ENCODE measurements around the gene CDKN3. TPM values are rescaled to one million over a fixed set of nuclear protein-coding genes. Genes with fewer than 3 reads are reported as not detected.
A peak's percentile ranks its signal among the peaks of the same experiment; 100 is the strongest.
"Not testable (repeated sequence)": the region's sequence is repeated elsewhere in the genome, so short reads cannot be mapped to it uniquely, and the experiment has no call there.

Gene CDKN3
- total RNA-seq, 5 donors from 2014 or later (not counting 1 experiment from before 2014, with no cell fraction given), result 1.2 to 2.7 (median 1.6) TPM

- Mint-ChIP-seq H3K36me3 (no peaks in the 10 kb centered on the region), H3K27ac (no peak overlapping the region), H3K9me3 (no peaks in the 10 kb centered on the region), H3K27me3 (peaks cover 3 to 4% of the 10 kb centered on the region in 2 donors), H3K4me3 (no peak overlapping the region), H3K4me1 (peaks cover 16 to 23% (median 17%) of the 10 kb centered on the region in 3 donors)
- no peak for ATAC-seq (replicated peaks in 1 of 4)
- Histone ChIP-seq H3K9me3 (no peaks in the 10 kb centered on the region), H3K27ac (ENCODE audit: low read length) (no peak overlapping the region), H3K27me3 (replicated peaks in 1 of 2; ENCODE audit: control insufficient read depth in 2 of 2, extremely low read depth in 1 of 2, insufficient read depth in 2 of 2, low read length in 1 of 2) (peaks cover 0 to 8% of the 10 kb centered on the region in 2 experiments), H3K4me3 (ENCODE audit: control insufficient read depth in 1 of 2, extremely low read depth in 1 of 2, low read length in 1 of 2) (no peak overlapping the region), H3K36me3 (ENCODE audit: control insufficient read depth in 2 of 2, extremely low read depth in 1 of 2, insufficient read depth in 1 of 2, low read length in 1 of 2) (no peaks in the 10 kb centered on the region), H3K4me1 (ENCODE audit: control insufficient read depth in 1 of 2, extremely low read depth in 1 of 2, insufficient read depth in 2 of 2, low read length in 2 of 2) (peaks cover 2 to 20% of the 10 kb centered on the region in 2 experiments)
- ChIA-PET POLR2A (no interaction called here), CTCF (interaction anchor here (0.6 kb wide), 2 partner anchors 23 to 169 kb away, joined by 3 to 4 read pairs; no protein-coding TSS in a partner anchor)
- DNase-seq, result no peak
- whole genome bisulfite sequencing (ENCODE audit: insufficient coverage), result 95% methylated on average over 23 of the region's 27 CpGs
Measured at GRCh38 chr14:54394596-54394995, 2.2 kb upstream of the CDKN3 start.

- H3K36me3 ChIP-seq (ENCODE audit: control insufficient read depth in 2 of 2, extremely low read depth in 1 of 2, insufficient read depth in 1 of 2, low read length in 1 of 2), result no peaks in the 10 kb centered on the region
- H3K4me3 ChIP-seq (ENCODE audit: control insufficient read depth in 1 of 2, extremely low read depth in 1 of 2, low read length in 1 of 2), result no peak overlapping the region
- H3K27ac ChIP-seq (ENCODE audit: low read length), result no peak overlapping the region
- no peaks in the 10 kb centered on the region for H3K9me3 Mint-ChIP-seq
- no peaks in the 10 kb centered on the region for H3K9me3 ChIP-seq
- H3K36me3 Mint-ChIP-seq, result no peaks in the 10 kb centered on the region
- ATAC-seq (replicated peaks in 1 of 4), result no peak
- no peak overlapping the region for H3K27ac Mint-ChIP-seq
- H3K27me3 ChIP-seq (replicated peaks in 1 of 2; ENCODE audit: control insufficient read depth in 2 of 2, extremely low read depth in 1 of 2, insufficient read depth in 2 of 2, low read length in 1 of 2), result peaks cover 0 to 3% of the 10 kb centered on the region in 2 experiments
- DNase-seq, result no peak
- no peak overlapping the region for H3K4me3 Mint-ChIP-seq
- 88% methylated on average over 4 of the region's 4 CpGs for WGBS (ENCODE audit: insufficient coverage)
- ChIA-PET POLR2A (no interaction called here), CTCF (interaction anchor here in 1 of 2 donors (0.6 kb wide), 3 partner anchors 18 to 99 kb away, joined by 3 to 4 read pairs (median 3); no protein-coding TSS in a partner anchor)
- H3K27me3 Mint-ChIP-seq, result peaks cover 3 to 4% of the 10 kb centered on the region in 2 donors
- H3K4me1 ChIP-seq (ENCODE audit: control insufficient read depth in 1 of 2, extremely low read depth in 1 of 2, insufficient read depth in 2 of 2, low read length in 2 of 2), result peaks cover 2 to 20% of the 10 kb centered on the region in 2 experiments
- peaks cover 16 to 23% (median 17%) of the 10 kb centered on the region in 3 donors for H3K4me1 Mint-ChIP-seq
Measured at GRCh38 chr14:54395284-54395683, 1.5 kb upstream of the CDKN3 start.

GRCh38 chr14:54395716-54396115 lies 1.1 kb upstream of the CDKN3 start:
- no peak overlapping the region for H3K4me3 ChIP-seq (ENCODE audit: control insufficient read depth in 1 of 2, extremely low read depth in 1 of 2, low read length in 1 of 2)
- Mint-ChIP-seq H3K27me3 (peaks cover under 1 to 1% of the 10 kb centered on the region in 2 donors), H3K36me3 (no peaks in the 10 kb centered on the region), H3K4me3 (no peak overlapping the region), H3K4me1 (peaks cover 16 to 24% (median 17%) of the 10 kb centered on the region in 3 donors), H3K9me3 (no peaks in the 10 kb centered on the region), H3K27ac (no peak overlapping the region)
- no CpG with 5 or more reads among the region's 2 CpGs for WGBS (ENCODE audit: insufficient coverage)
- ATAC-seq (replicated peaks in 1 of 4) (no peak), DNase-seq (no peak)
- no peaks in the 10 kb centered on the region for H3K36me3 ChIP-seq (ENCODE audit: control insufficient read depth in 2 of 2, extremely low read depth in 1 of 2, insufficient read depth in 1 of 2, low read length in 1 of 2)
- ChIA-PET CTCF (interaction anchor here (0.5 to 2.2 kb wide), 5 partner anchors 18 to 1321 kb away, joined by 3 to 11 read pairs (median 3); partner anchors contain the start of gene CNIH1 (in 1 of the 2)), POLR2A (no interaction called here)
- no peaks in the 10 kb centered on the region for H3K9me3 ChIP-seq
- peaks cover 2 to 20% of the 10 kb centered on the region in 2 experiments for H3K4me1 ChIP-seq (ENCODE audit: control insufficient read depth in 1 of 2, extremely low read depth in 1 of 2, insufficient read depth in 2 of 2, low read length in 2 of 2)
- H3K27me3 ChIP-seq (replicated peaks in 1 of 2; ENCODE audit: control insufficient read depth in 2 of 2, extremely low read depth in 1 of 2, insufficient read depth in 2 of 2, low read length in 1 of 2), result peaks cover 0 to 3% of the 10 kb centered on the region in 2 experiments
- no peak overlapping the region for H3K27ac ChIP-seq (ENCODE audit: low read length)

GRCh38 chr14:54396183-54396492 lies 669 bp upstream of the CDKN3 start:
- Histone ChIP-seq H3K27ac (ENCODE audit: low read length) (no peak overlapping the region), H3K36me3 (ENCODE audit: control insufficient read depth in 2 of 2, extremely low read depth in 1 of 2, insufficient read depth in 1 of 2, low read length in 1 of 2) (no peaks in the 10 kb centered on the region), H3K4me1 (ENCODE audit: control insufficient read depth in 1 of 2, extremely low read depth in 1 of 2, insufficient read depth in 2 of 2, low read length in 2 of 2) (peaks cover 2 to 20% of the 10 kb centered on the region in 2 experiments), H3K4me3 (ENCODE audit: control insufficient read depth in 1 of 2, extremely low read depth in 1 of 2, low read length in 1 of 2) (peak overlapping the region in 1 of 2 donors; percentile 85), H3K9me3 (no peaks in the 10 kb centered on the region), H3K27me3 (replicated peaks in 1 of 2; ENCODE audit: control insufficient read depth in 2 of 2, extremely low read depth in 1 of 2, insufficient read depth in 2 of 2, low read length in 1 of 2) (peaks cover 0 to 3% of the 10 kb centered on the region in 2 experiments)
- Mint-ChIP-seq H3K27ac (peak overlapping the region in 1 of 2 donors; percentile 72), H3K9me3 (no peaks in the 10 kb centered on the region), H3K36me3 (no peaks in the 10 kb centered on the region), H3K4me3 (peak overlapping the region; percentile 81 to 84 (median 81)), H3K4me1 (peaks cover 16 to 24% (median 17%) of the 10 kb centered on the region in 3 donors), H3K27me3 (no peaks in the 10 kb centered on the region)
- WGBS (ENCODE audit: insufficient coverage), result 92% methylated on average over 4 of the region's 9 CpGs
- DNase-seq (peak in 2 of 35 experiments; percentile 0 to 4), ATAC-seq (replicated peaks in 1 of 4) (no peak)
- ChIA-PET CTCF (interaction anchor here (0.5 to 2.2 kb wide), 3 partner anchors 45 to 1321 kb away, joined by 3 to 11 read pairs (median 3); partner anchors contain the start of gene CNIH1 (in 1 of the 2)), POLR2A (interaction anchor here in 1 of 2 donors (1.0 kb wide), 1 partner anchor 45 kb away, joined by 4 read pairs; the partner anchor contains the start of gene CNIH1)

- ChIA-PET POLR2A (interaction anchor here in 1 of 2 donors (0.5 kb wide), 1 partner anchor 94 kb away, joined by 8 read pairs; no protein-coding TSS in a partner anchor), CTCF (interaction anchor here (0.6 to 0.8 kb wide), 2 partner anchors 12 to 28 kb away, joined by 3 to 9 read pairs; no protein-coding TSS in a partner anchor)
- H3K27ac ChIP-seq (ENCODE audit: low read length), result no peak overlapping the region
- Mint-ChIP-seq H3K36me3 (no peaks in the 10 kb centered on the region), H3K4me1 (peaks cover 16 to 24% (median 17%) of the 10 kb centered on the region in 3 donors), H3K9me3 (peaks cover 0 to 7% (median 0%) of the 10 kb centered on the region in 3 donors), H3K27me3 (no peaks in the 10 kb centered on the region), H3K27ac (no peak overlapping the region), H3K4me3 (no peak overlapping the region)
- H3K9me3 ChIP-seq, result no peaks in the 10 kb centered on the region
- no peaks in the 10 kb centered on the region for H3K36me3 ChIP-seq (ENCODE audit: control insufficient read depth in 2 of 2, extremely low read depth in 1 of 2, insufficient read depth in 1 of 2, low read length in 1 of 2)
- WGBS (ENCODE audit: insufficient coverage), result no CpG with 5 or more reads among the region's 2 CpGs
- H3K27me3 ChIP-seq (replicated peaks in 1 of 2; ENCODE audit: control insufficient read depth in 2 of 2, extremely low read depth in 1 of 2, insufficient read depth in 2 of 2, low read length in 1 of 2), result no peaks in the 10 kb centered on the region
- no peak for DNase-seq
- peaks cover 2 to 20% of the 10 kb centered on the region in 2 experiments for H3K4me1 ChIP-seq (ENCODE audit: control insufficient read depth in 1 of 2, extremely low read depth in 1 of 2, insufficient read depth in 2 of 2, low read length in 2 of 2)
- no peak for ATAC-seq (replicated peaks in 1 of 4)
- no peak overlapping the region for H3K4me3 ChIP-seq (ENCODE audit: control insufficient read depth in 1 of 2, extremely low read depth in 1 of 2, low read length in 1 of 2)
Measured at GRCh38 chr14:54399560-54399959, 2.8 kb downstream of the CDKN3 start.

- POLR2A ChIA-PET; H3K9me3 Mint-ChIP-seq; ATAC-seq (replicated peaks in 1 of 4); H3K36me3 ChIP-seq (ENCODE audit: control insufficient read depth in 2 of 2, extremely low read depth in 1 of 2, insufficient read depth in 1 of 2, low read length in 1 of 2); H3K4me3 Mint-ChIP-seq; H3K4me1 ChIP-seq (ENCODE audit: control insufficient read depth in 1 of 2, extremely low read depth in 1 of 2, insufficient read depth in 2 of 2, low read length in 2 of 2); DNase-seq; H3K27ac ChIP-seq (ENCODE audit: low read length); H3K27me3 Mint-ChIP-seq; H3K4me3 ChIP-seq (ENCODE audit: control insufficient read depth in 1 of 2, extremely low read depth in 1 of 2, low read length in 1 of 2); H3K27me3 ChIP-seq (replicated peaks in 1 of 2; ENCODE audit: control insufficient read depth in 2 of 2, extremely low read depth in 1 of 2, insufficient read depth in 2 of 2, low read length in 1 of 2); H3K9me3 ChIP-seq; H3K27ac Mint-ChIP-seq; H3K4me1 Mint-ChIP-seq: not testable (repeated sequence)
- CTCF ChIA-PET, result interaction anchor here in 1 of 2 donors (0.6 kb wide), 1 partner anchor 22 kb away, joined by 3 read pairs; no protein-coding TSS in a partner anchor
- peaks cover 17% of the 10 kb centered on the region for H3K36me3 Mint-ChIP-seq
- 100% methylated on average over 4 of the region's 6 CpGs for WGBS (ENCODE audit: insufficient coverage)
Measured at GRCh38 chr14:54403401-54404005, 6.7 kb downstream of the CDKN3 start.
